Liver (tissue), 9 donors: ENCODE data around the gene MYL7. TPM values are rescaled to one million over a fixed set of nuclear protein-coding genes. Genes with fewer than 3 reads are reported as not detected.

Experiments
- DNase-seq: peaks from one replicate; pipeline ENCODE4 v3.0.0-alpha.2; 2017; ENCODE audit warnings: low spot score
- H3K27ac ChIP-seq, 2 donors: one replicate each; pipeline ENCODE4 v1.7.0; 2013; ENCODE audit warnings: inconsistent platforms in 2 of 2, low read length in 2 of 2, control low read depth in 1 of 2, low read depth in 1 of 2, mild to moderate bottlenecking in 1 of 2
- H3K27me3 ChIP-seq, 4 donors: one replicate each; pipeline versions ENCODE4 v1.6.1 to v1.7.0; 2013; ENCODE audit warnings: low read length in 3 of 4, inconsistent platforms in 1 of 4, mild to moderate bottlenecking in 1 of 4, moderate library complexity in 1 of 4; ENCODE audit not compliant: control insufficient read depth in 4 of 4, insufficient read depth in 4 of 4
- H3K36me3 ChIP-seq, 4 donors: one replicate each; pipeline versions ENCODE4 v1.6.1 to v1.7.0; 2013; ENCODE audit warnings: low read length in 3 of 4, mild to moderate bottlenecking in 3 of 4, low read depth in 1 of 4, moderate library complexity in 1 of 4; ENCODE audit not compliant: control insufficient read depth in 4 of 4, insufficient read depth in 3 of 4
- H3K4me1 ChIP-seq, 4 donors: one replicate each; pipeline versions ENCODE4 v1.6.1 to v1.7.0; 2013; ENCODE audit warnings: low read length in 3 of 4, mild to moderate bottlenecking in 3 of 4, moderate library complexity in 1 of 4; ENCODE audit not compliant: control insufficient read depth in 4 of 4, insufficient read depth in 4 of 4
- H3K4me3 ChIP-seq, 3 donors: one replicate each; pipeline versions ENCODE4 v1.6.1 to v1.7.0; 2013; ENCODE audit warnings: low read length in 3 of 3, control low read depth in 1 of 3, low read depth in 1 of 3, mild to moderate bottlenecking in 1 of 3
- H3K9ac ChIP-seq, 2 donors: one replicate each; pipeline ENCODE4 v1.7.0; 2013; ENCODE audit warnings: low read length in 2 of 2, mild to moderate bottlenecking in 2 of 2, moderate library complexity in 2 of 2, control low read depth in 1 of 2, low read depth in 1 of 2
- H3K9me3 ChIP-seq, 4 donors: one replicate each; pipeline versions ENCODE4 v1.6.1 to v1.7.0; 2013; ENCODE audit warnings: low read length in 3 of 4; ENCODE audit not compliant: control insufficient read depth in 4 of 4
- ATF3 ChIP-seq: IDR thresholded peaks from 2 replicates; pipeline ENCODE4 v1.6.1; 2016; ENCODE audit warnings: antibody characterized with exemption
- CTCF ChIP-seq: fragments of 150-350 bp; IDR thresholded peaks from 2 replicates; pipeline ENCODE4 v1.5.1; 2017; ENCODE audit warnings: improper control_type of control experiment, low read depth, low read length; ENCODE audit not compliant: missing input control
- FOXA1 ChIP-seq: IDR thresholded peaks from 2 replicates; pipeline ENCODE4 v1.6.1; 2016; ENCODE audit warnings: antibody characterized with exemption
- GABPA ChIP-seq, 2 donors: IDR thresholded peaks in 1 of 2; conservative IDR thresholded peaks in 1 of 2; 2 replicates each; pipeline ENCODE4 v1.6.1; 2016; ENCODE audit warnings: antibody characterized with exemption in 2 of 2, mild to moderate bottlenecking in 1 of 2, moderate library complexity in 1 of 2
- HNF4A ChIP-seq, 2 donors: conservative IDR thresholded peaks; 2 replicates each; pipeline ENCODE4 v1.6.1; 2016; ENCODE audit warnings: antibody characterized with exemption in 2 of 2, mild to moderate bottlenecking in 2 of 2
- HNF4G ChIP-seq: IDR thresholded peaks from 2 replicates; pipeline ENCODE4 v1.6.1; 2016; ENCODE audit warnings: antibody characterized with exemption
- JUND ChIP-seq, 2 donors: IDR thresholded peaks; 2 replicates each; pipeline ENCODE4 v1.6.1; 2016; ENCODE audit warnings: antibody characterized with exemption in 2 of 2
- MAX ChIP-seq: IDR thresholded peaks from 2 replicates; pipeline ENCODE4 v1.6.1; 2016; ENCODE audit warnings: antibody characterized with exemption
- NR2F2 ChIP-seq: IDR thresholded peaks from 2 replicates; pipeline ENCODE4 v1.6.1; 2016; ENCODE audit warnings: antibody characterized with exemption
- RAD21 ChIP-seq, 2 donors: IDR thresholded peaks; 2 replicates each; pipeline ENCODE4 v1.6.1; 2016; ENCODE audit warnings: antibody characterized with exemption in 2 of 2, mild to moderate bottlenecking in 2 of 2
- RXRA ChIP-seq, 2 donors: IDR thresholded peaks; 2 replicates each; pipeline ENCODE4 v1.6.1; 2017 to 2018; ENCODE audit warnings: antibody characterized with exemption in 2 of 2, mild to moderate bottlenecking in 1 of 2
- SP1 ChIP-seq: IDR thresholded peaks from 2 replicates; pipeline ENCODE4 v1.6.1; 2018; ENCODE audit warnings: antibody characterized with exemption, mild to moderate bottlenecking
- TAF1 ChIP-seq: conservative IDR thresholded peaks from 2 replicates; pipeline ENCODE4 v1.6.1; 2016; ENCODE audit warnings: antibody characterized with exemption, mild to moderate bottlenecking
- ZBTB33 ChIP-seq: IDR thresholded peaks from 2 replicates; pipeline ENCODE4 v1.6.1; 2016; ENCODE audit warnings: antibody characterized with exemption
- WGBS: extraction: QIAGEN DNeasy Blood & Tissue Kit; methylation state at CpG from one replicate; pipeline ENCODE4 v1.1.7; 2013; 5-methylcytosine and 5-hydroxymethylcytosine counted together
- polyA plus RNA-seq, 2 donors: library from polyadenylated mRNA; stranded (reverse) in 1 of 2; unstranded in 1 of 2; fragments of 200-250 nt in 1 of 2; fragments of >200 nt in 1 of 2; fragmentation: Nextera tagmentation in 1 of 2; extraction: Ambion mirVana in 1 of 2; gene quantifications; one replicate each; pipeline versions ENCODE4 v1.2.1 to v1.2.3, GENCODE V29; 2013 to 2015
- total RNA-seq, 2 donors: library from RNA; depleted of rRNA; stranded (reverse); fragments of >200 nt; gene quantifications; one replicate each; pipeline ENCODE4 v1.2.3, GENCODE V29; 2014
- TF ChIP-seq, protein P1 (sequence below): IDR thresholded peaks from 2 replicates; pipeline ENCODE4 v1.6.1; 2016; ENCODE audit warnings: antibody characterized with exemption, mild to moderate bottlenecking
- donor health status: healthy.
- donor health status: healthy.
- donor health status: healthy.
- donor health status: healthy.
- donor health status: healthy.

The MYL7 gene
- total and polyA plus RNA-seq, 4 donors, result not detected

- Histone ChIP-seq H3K9ac (no peak overlapping the region), H3K4me1 (peaks cover 0 to 3% (median 1%) of the 10 kb centered on the region in 4 donors), H3K36me3 (no peaks in the 10 kb centered on the region), H3K9me3 (peaks cover 6 to 16% (median 12%) of the 10 kb centered on the region in 4 donors), H3K27me3 (no peaks in the 10 kb centered on the region), H3K4me3 (peak overlapping the region in 1 of 3 donors; percentile 5), H3K27ac (no peak overlapping the region)
- no peak for DNase-seq
- TF ChIP-seq RXRA (IDR thresholded peaks at IDR 0.05) (no peak), HNF4G (no peak), GABPA (IDR thresholded peaks at IDR 0.05 in 1 of 2, conservative IDR thresholded peaks at IDR 0.05 in 1 of 2) (no peak), MAX (no peak), ATF3 (no peak), JUND (IDR thresholded peaks at IDR 0.05) (no peak), NR2F2 (no peak), SP1 (no peak), ZBTB33 (no peak), RAD21 (IDR thresholded peaks at IDR 0.05) (no peak), FOXA1 (no peak), TAF1 (no peak), HNF4A (conservative IDR thresholded peaks at IDR 0.05) (no peak)
- TF ChIP-seq, protein P1, sequence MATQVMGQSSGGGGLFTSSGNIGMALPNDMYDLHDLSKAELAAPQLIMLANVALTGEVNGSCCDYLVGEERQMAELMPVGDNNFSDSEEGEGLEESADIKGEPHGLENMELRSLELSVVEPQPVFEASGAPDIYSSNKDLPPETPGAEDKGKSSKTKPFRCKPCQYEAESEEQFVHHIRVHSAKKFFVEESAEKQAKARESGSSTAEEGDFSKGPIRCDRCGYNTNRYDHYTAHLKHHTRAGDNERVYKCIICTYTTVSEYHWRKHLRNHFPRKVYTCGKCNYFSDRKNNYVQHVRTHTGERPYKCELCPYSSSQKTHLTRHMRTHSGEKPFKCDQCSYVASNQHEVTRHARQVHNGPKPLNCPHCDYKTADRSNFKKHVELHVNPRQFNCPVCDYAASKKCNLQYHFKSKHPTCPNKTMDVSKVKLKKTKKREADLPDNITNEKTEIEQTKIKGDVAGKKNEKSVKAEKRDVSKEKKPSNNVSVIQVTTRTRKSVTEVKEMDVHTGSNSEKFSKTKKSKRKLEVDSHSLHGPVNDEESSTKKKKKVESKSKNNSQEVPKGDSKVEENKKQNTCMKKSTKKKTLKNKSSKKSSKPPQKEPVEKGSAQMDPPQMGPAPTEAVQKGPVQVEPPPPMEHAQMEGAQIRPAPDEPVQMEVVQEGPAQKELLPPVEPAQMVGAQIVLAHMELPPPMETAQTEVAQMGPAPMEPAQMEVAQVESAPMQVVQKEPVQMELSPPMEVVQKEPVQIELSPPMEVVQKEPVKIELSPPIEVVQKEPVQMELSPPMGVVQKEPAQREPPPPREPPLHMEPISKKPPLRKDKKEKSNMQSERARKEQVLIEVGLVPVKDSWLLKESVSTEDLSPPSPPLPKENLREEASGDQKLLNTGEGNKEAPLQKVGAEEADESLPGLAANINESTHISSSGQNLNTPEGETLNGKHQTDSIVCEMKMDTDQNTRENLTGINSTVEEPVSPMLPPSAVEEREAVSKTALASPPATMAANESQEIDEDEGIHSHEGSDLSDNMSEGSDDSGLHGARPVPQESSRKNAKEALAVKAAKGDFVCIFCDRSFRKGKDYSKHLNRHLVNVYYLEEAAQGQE, result no peak
- 82% methylated on average over 5 of the region's 5 CpGs for WGBS
These were observed 41.7 kb upstream of the MYL7 start for GRCh38 chr7:44182827-44183226.

DNA sequence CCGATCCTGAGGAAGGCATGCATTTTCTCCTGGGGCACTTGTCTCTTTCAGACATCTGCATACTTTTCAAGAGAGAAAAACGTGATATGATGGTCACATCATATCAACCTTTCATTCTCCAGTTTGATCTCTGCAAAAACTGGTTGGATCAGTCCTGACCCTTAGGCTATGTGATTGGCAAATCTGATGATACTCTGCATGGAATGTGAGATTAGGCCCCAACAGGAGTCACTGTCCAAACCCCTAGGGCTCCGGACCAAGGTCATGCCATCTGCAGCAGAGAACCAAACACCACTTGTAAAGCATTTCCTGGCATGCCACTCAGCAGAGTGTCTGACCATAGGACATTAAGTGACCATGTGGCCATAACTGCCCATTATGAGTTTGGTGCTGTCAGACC lies 39.5 kb upstream of the MYL7 start:
- WGBS, result 75% methylated on average over 3 of the region's 3 CpGs
- no peak overlapping the region for H3K9ac ChIP-seq
- no peaks in the 10 kb centered on the region for H3K36me3 ChIP-seq
- TF ChIP-seq ZBTB33 (no peak), SP1 (no peak), CTCF (no peak)
- H3K27me3 ChIP-seq, result no peaks in the 10 kb centered on the region
- peaks cover 6 to 16% (median 12%) of the 10 kb centered on the region in 4 donors for H3K9me3 ChIP-seq
- H3K4me3 ChIP-seq, result no peak overlapping the region
- no peak overlapping the region for H3K27ac ChIP-seq
- no peak for DNase-seq
- no peaks in the 10 kb centered on the region for H3K4me1 ChIP-seq
